PC-9 (cell line): Measurements from ENCODE around the gene CENPX. TPM values are rescaled to one million over a fixed set of nuclear protein-coding genes. Genes with fewer than 3 reads are reported as not detected.
A peak's percentile ranks its signal among the peaks of the same experiment; 100 is the strongest.

Experiments used
- BruUV-seq: library from RNA; stranded (reverse); fragments of 400-500 nt; replicated peaks from 2 replicates; lab custom pipeline; 2021; lab: Mats Ljungman, UMichigan
- CTCF ChIA-PET: fragments of 300-600 bp; sonication (Branson Sonifier 250); formaldehyde crosslinking; loops from one replicate; lab custom pipeline; 2022; ENCODE audit warnings: antibody characterized with exemption; lab: Charles Lee
- POLR2A ChIA-PET: fragments of 300-600 bp; sonication (Branson Sonifier 250); formaldehyde crosslinking; loops from one replicate; lab custom pipeline; 2022; ENCODE audit warnings: antibody characterized with exemption; ENCODE audit not compliant: unreplicated experiment; lab: Charles Lee
- DNase-seq, 2 experiments: peaks; one replicate each; pipeline versions ENCODE4 v3.0.0 to v3.0.0-alpha.2; 2015 to 2022; ENCODE audit warnings: mixed read lengths in 1 of 2
- H2AFZ ChIP-seq: fragments of 200-600 bp; sonication (generic); 2 replicates; pipeline ENCODE4 v1.8.1; 2017; ENCODE audit warnings: antibody characterized with exemption
- H3F3A ChIP-seq: fragments of 200-600 bp; sonication (generic); 2 replicates; pipeline ENCODE4 v1.8.1; 2017; ENCODE audit warnings: antibody characterized with exemption, mild to moderate bottlenecking, low read depth; ENCODE audit not compliant: insufficient read depth
- H3K27ac ChIP-seq: fragments of 200-600 bp; sonication (generic); 2 replicates; pipeline ENCODE4 v1.6.1; 2016; ENCODE audit warnings: mixed run types
- H3K27me3 ChIP-seq: fragments of 200-600 bp; sonication (generic); 2 replicates; pipeline ENCODE4 v1.6.1; 2016; ENCODE audit warnings: low read depth, mixed run types; ENCODE audit not compliant: insufficient read depth
- H3K36me3 ChIP-seq: fragments of 200-600 bp; sonication (generic); 2 replicates; pipeline ENCODE4 v1.6.1; 2016; ENCODE audit warnings: low read depth, mixed run types
- H3K4me1 ChIP-seq: fragments of 200-600 bp; sonication (generic); replicated peaks from 2 replicates; pipeline ENCODE4 v1.6.1; 2016; ENCODE audit warnings: mixed run types; ENCODE audit not compliant: insufficient read depth
- H3K4me2 ChIP-seq: fragments of 200-600 bp; sonication (generic); 2 replicates; pipeline ENCODE4 v1.6.1; 2017; ENCODE audit warnings: mixed run types
- H3K4me3 ChIP-seq: fragments of 200-600 bp; sonication (generic); 2 replicates; pipeline ENCODE4 v1.6.1; 2016; ENCODE audit warnings: mixed run types
- H3K79me2 ChIP-seq: fragments of 200-600 bp; sonication (generic); 2 replicates; pipeline ENCODE4 v1.6.1; 2017; ENCODE audit warnings: low read depth, mixed run types
- H3K9me2 ChIP-seq: fragments of 200-600 bp; sonication (generic); 2 replicates; pipeline ENCODE4 v1.8.1; 2017; ENCODE audit warnings: mild to moderate bottlenecking; ENCODE audit not compliant: insufficient read depth
- H3K9me3 ChIP-seq: fragments of 200-600 bp; sonication (generic); 2 replicates; pipeline ENCODE4 v1.8.1; 2016; ENCODE audit warnings: low read depth; ENCODE audit not compliant: insufficient read depth
- H4K20me1 ChIP-seq: fragments of 200-600 bp; sonication (generic); 2 replicates; pipeline ENCODE4 v1.8.1; 2017; ENCODE audit not compliant: insufficient read depth
- EZH2 ChIP-seq: fragments of 200-600 bp; sonication (generic); IDR thresholded peaks from 2 replicates; pipeline ENCODE4 v1.8.0; 2017; ENCODE audit warnings: antibody characterized with exemption, low read depth
- intact Hi-C: fragments of 100-400 bp; cut with micrococcal nuclease; formaldehyde crosslinking; loops from one replicate; pipeline ENCODE4 v1.10.0; 2022; ENCODE audit not compliant: unreplicated experiment
- total RNA-seq: library from RNA; stranded (reverse); gene quantifications from 2 replicates; pipeline ENCODE4 v1.2.3, GENCODE V29; 2021
- TF ChIP-seq, protein P1 (sequence below): fragments of 200-600 bp; sonication (generic); conservative IDR thresholded peaks from 2 replicates; pipeline ENCODE4 v1.6.1; 2017; ENCODE audit warnings: mixed run types, antibody characterized with exemption, mild to moderate bottlenecking, moderate library complexity

CENPX gene
- total RNA-seq, 1 experiment from 2014 or later = 132 TPM

DNA sequence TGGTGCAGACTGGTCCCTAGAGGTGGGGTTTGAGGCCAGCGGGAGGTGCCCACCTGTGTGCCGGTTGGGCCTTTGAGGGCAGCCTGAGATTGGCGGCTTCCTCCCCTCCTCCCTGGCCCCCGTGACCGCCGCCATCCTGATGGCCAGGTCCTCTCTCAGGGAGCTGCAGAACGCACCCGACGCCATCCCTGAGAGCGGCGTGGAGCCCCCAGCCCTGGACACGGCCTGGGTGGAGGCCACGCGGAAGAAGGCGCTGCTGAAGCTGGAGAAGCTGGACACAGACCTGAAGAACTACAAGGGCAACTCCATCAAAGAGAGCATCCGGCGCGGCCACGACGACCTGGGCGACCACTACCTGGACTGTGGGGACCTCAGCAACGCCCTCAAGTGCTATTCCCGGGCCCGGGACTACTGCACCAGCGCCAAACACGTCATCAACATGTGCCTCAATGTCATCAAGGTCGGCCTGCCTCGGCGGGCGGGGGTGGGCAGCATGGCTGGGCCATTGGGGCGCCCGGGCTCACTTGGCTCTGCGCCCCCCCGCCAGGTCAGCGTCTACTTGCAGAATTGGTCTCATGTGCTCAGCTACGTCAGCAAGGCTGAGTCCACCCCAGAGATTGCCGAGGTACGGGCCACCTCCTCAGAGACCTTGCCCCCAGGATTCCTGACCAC, 31.8 kb upstream of the CENPX start:
- ChIA-PET CTCF (no interaction called here), POLR2A (no interaction called here)
- Histone ChIP-seq H3K27me3 (no peaks in the 10 kb centered on the region), H3K9me3 (no peaks in the 10 kb centered on the region), H3K36me3 (no peaks in the 10 kb centered on the region), H3K79me2 (peaks cover 13% of the 10 kb centered on the region), H3K27ac (no peak overlapping the region), H3F3A (no peaks in the 10 kb centered on the region), H4K20me1 (no peaks in the 10 kb centered on the region), H3K9me2 (no peaks in the 10 kb centered on the region), H3K4me3 (no peak overlapping the region), H3K4me1 (no peaks in the 10 kb centered on the region), H3K4me2 (no peak overlapping the region), H2AFZ (no peak overlapping the region)
- no peak for DNase-seq
- BruUV-seq = no TSS peak
- intact Hi-C loops = no loop called here
- no peak for TF ChIP-seq EZH2
- TF ChIP-seq, protein P1, sequence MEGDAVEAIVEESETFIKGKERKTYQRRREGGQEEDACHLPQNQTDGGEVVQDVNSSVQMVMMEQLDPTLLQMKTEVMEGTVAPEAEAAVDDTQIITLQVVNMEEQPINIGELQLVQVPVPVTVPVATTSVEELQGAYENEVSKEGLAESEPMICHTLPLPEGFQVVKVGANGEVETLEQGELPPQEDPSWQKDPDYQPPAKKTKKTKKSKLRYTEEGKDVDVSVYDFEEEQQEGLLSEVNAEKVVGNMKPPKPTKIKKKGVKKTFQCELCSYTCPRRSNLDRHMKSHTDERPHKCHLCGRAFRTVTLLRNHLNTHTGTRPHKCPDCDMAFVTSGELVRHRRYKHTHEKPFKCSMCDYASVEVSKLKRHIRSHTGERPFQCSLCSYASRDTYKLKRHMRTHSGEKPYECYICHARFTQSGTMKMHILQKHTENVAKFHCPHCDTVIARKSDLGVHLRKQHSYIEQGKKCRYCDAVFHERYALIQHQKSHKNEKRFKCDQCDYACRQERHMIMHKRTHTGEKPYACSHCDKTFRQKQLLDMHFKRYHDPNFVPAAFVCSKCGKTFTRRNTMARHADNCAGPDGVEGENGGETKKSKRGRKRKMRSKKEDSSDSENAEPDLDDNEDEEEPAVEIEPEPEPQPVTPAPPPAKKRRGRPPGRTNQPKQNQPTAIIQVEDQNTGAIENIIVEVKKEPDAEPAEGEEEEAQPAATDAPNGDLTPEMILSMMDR = no peak

DNA sequence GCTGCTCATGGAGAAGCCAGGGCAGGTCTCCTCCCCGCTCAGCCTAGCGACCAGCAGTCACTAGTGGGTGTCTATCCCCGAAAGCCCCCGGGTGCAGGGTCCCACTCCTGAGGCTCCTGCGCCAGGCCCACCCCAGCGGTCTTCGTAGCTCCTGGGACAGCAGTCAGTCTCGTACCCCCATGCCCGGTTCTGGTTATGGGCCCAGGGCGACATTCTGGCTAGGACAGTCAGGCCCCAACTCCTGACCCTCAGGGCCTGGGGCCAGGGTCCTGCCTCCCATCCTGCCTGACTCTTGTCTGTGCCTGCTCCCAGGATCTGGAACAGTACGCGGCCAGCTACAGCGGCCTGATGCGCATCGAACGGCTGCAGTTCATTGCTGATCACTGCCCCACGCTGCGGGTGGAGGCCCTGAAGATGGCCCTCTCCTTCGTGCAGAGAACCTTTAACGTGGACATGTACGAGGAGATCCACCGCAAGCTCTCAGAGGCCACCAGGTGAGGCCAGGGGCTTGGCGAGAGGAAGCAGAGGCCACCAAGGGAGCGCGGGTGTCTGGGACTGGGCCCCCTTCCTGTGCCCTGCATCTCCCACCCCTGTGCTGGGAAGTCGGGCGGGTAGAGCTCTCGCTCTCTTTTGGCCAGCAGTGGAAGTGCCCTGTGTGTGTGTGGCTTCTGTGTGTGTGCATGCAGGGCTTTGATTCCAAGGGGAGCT, 31.0 kb upstream of the CENPX start:
- CTCF ChIA-PET = no interaction called here
- POLR2A ChIA-PET = no interaction called here

DNA sequence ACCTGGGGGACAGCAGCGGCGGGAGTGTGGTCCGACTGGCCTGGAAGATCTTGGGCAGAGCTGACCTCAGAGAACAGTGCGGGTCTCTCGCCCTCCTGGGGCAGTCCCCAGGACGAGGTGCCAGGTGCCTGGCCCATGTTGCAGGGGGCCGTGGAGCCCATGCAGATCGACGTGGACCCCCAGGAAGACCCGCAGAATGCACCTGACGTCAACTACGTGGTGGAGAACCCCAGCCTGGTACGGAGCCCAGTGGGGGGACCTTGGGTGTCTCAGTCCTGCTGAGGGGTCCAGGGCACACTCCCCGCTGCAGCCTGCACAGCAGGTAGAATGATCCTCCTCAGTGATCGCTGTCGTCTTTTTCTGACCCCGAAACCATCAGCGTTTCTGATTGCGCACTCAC, 30.5 kb upstream of the CENPX start:
- no peaks in the 10 kb centered on the region for H3K27me3 ChIP-seq
- no peaks in the 10 kb centered on the region for H3K9me2 ChIP-seq
- TF ChIP-seq, protein P1 = no peak
- TF ChIP-seq EZH2 = no peak
- BruUV-seq = no TSS peak
- no peaks in the 10 kb centered on the region for H3K9me3 ChIP-seq
- intact Hi-C loops = no loop called here
- no peaks in the 10 kb centered on the region for H3F3A ChIP-seq
- no peaks in the 10 kb centered on the region for H3K36me3 ChIP-seq
- ChIA-PET POLR2A (no interaction called here), CTCF (no interaction called here)
- H4K20me1 ChIP-seq = no peaks in the 10 kb centered on the region
- H3K4me2 ChIP-seq = peak overlapping the region; percentile 88
- no peak overlapping the region for H2AFZ ChIP-seq
- no peak for DNase-seq
- no peak overlapping the region for H3K27ac ChIP-seq
- H3K4me1 ChIP-seq = no peaks in the 10 kb centered on the region
- peaks cover 13% of the 10 kb centered on the region for H3K79me2 ChIP-seq
- H3K4me3 ChIP-seq = peak overlapping the region; percentile 76; the same call in 1 of the 2 replicates

More for the DNA sequence above, 31.0 kb upstream of the CENPX start:
- H3K4me3 ChIP-seq = no peak overlapping the region
- H3K79me2 ChIP-seq = peaks cover 13% of the 10 kb centered on the region
- H3K9me2 ChIP-seq = no peaks in the 10 kb centered on the region
- no peak for TF ChIP-seq EZH2
- TF ChIP-seq, protein P1 = no peak
- intact Hi-C loops = no loop called here
- H3K27ac ChIP-seq = no peak overlapping the region
- no peaks in the 10 kb centered on the region for H4K20me1 ChIP-seq
- DNase-seq = no peak
- H3K4me2 ChIP-seq = peak overlapping the region; percentile 88; the same call in 1 of the 2 replicates
- no peaks in the 10 kb centered on the region for H3K9me3 ChIP-seq
- no peaks in the 10 kb centered on the region for H3K36me3 ChIP-seq
- BruUV-seq = no TSS peak
- no peak overlapping the region for H2AFZ ChIP-seq
- H3F3A ChIP-seq = no peaks in the 10 kb centered on the region
- H3K4me1 ChIP-seq = no peaks in the 10 kb centered on the region
- no peaks in the 10 kb centered on the region for H3K27me3 ChIP-seq
